Hematopoietic multipotent progenitor cell (in vitro differentiated cells): Measurements from ENCODE around the gene PRSS3. TPM values are rescaled to one million over a fixed set of nuclear protein-coding genes. Genes with fewer than 3 reads are reported as not detected.
A peak's percentile ranks its signal among the peaks of the same experiment; 100 is the strongest.
"Not testable (repeated sequence)": the region's sequence is repeated elsewhere in the genome, so short reads cannot be mapped to it uniquely, and the experiment has no call there.

ENCODE experiments used
- DNase-seq, 3 donors: peaks; one replicate each; pipeline ENCODE4 v3.0.0-alpha.2; 2011 to 2015; ENCODE audit warnings: low read depth in 2 of 3, low spot score in 2 of 3
- total RNA-seq: library from RNA; depleted of rRNA; stranded (reverse); fragments of >200 nt; gene quantifications from one replicate; pipeline ENCODE4 v1.2.3, GENCODE V29; 2012

The PRSS3 gene
- 0.27 TPM for total RNA-seq

GRCh38 chr9:33795281-33795680 is at the start of gene PRSS3:
PRSS3 (plus strand) TSS chr9:33795561; CDS start chr9:33795574, 13 bp downstream.
- no peak for DNase-seq

- DNase-seq, result peak in 2 of 3 donors; percentile 44 to 75
These were observed 46.6 kb upstream of the PRSS3 start for GRCh38 chr9:33748633-33749304.

- peak in 1 of 3 donors; percentile 42 for DNase-seq
These were observed 46.1 kb upstream of the PRSS3 start for GRCh38 chr9:33749305-33749654.

- no peak for DNase-seq
These were observed 45.0 kb upstream of the PRSS3 start for GRCh38 chr9:33750307-33750838.

GRCh38 chr9:33750839-33751339 is 44.5 kb upstream of the PRSS3 start:
- DNase-seq, result no peak

- no peak for DNase-seq
These were observed 43.7 kb upstream of the PRSS3 start for GRCh38 chr9:33751536-33752129.

- peak in 1 of 3 donors; percentile 45 for DNase-seq
These were observed 43.2 kb upstream of the PRSS3 start for GRCh38 chr9:33752130-33752637.

- DNase-seq, result not testable (repeated sequence)
These were observed 42.6 kb upstream of the PRSS3 start for GRCh38 chr9:33752789-33753188.

GRCh38 chr9:33759648-33760047 is 35.7 kb upstream of the PRSS3 start:
- not testable (repeated sequence) for DNase-seq

- no peak for DNase-seq
These were observed 33.0 kb upstream of the PRSS3 start for GRCh38 chr9:33762343-33762742.

GRCh38 chr9:33763709-33764108 is 31.7 kb upstream of the PRSS3 start:
- DNase-seq, result not testable (repeated sequence)

GRCh38 chr9:33765411-33765810 is 29.9 kb upstream of the PRSS3 start:
- no peak for DNase-seq

GRCh38 chr9:33770156-33770880 is 25.0 kb upstream of the PRSS3 start:
- DNase-seq, result not testable (repeated sequence)

- not testable (repeated sequence) for DNase-seq
These were observed 22.2 kb upstream of the PRSS3 start for GRCh38 chr9:33773135-33773534.

- DNase-seq, result not testable (repeated sequence)
These were observed 21.2 kb upstream of the PRSS3 start for GRCh38 chr9:33774074-33774659.

GRCh38 chr9:33776578-33776977 is 18.8 kb upstream of the PRSS3 start:
- DNase-seq, result no peak

GRCh38 chr9:33778700-33779351 is 16.5 kb upstream of the PRSS3 start:
- peak; percentile 33 to 75 (median 53) for DNase-seq

GRCh38 chr9:33780276-33780675 is 15.1 kb upstream of the PRSS3 start:
- peak in 1 of 3 donors; percentile 11 for DNase-seq

GRCh38 chr9:33781736-33782135 is 13.6 kb upstream of the PRSS3 start:
- DNase-seq, result no peak
